GM12875 (cell line): Measurements from ENCODE around the gene SLC4A8.
A peak's percentile ranks its signal among the peaks of the same experiment; 100 is the strongest.

ENCODE experiments used
- H3K4me3 ChIP-seq: one replicate; pipeline ENCODE4 v1.5.1; 2011; ENCODE audit warnings: low read depth, low read length, control low read depth
- CTCF ChIP-seq: IDR thresholded peaks from 2 replicates; pipeline ENCODE4 v1.5.1; 2011; ENCODE audit warnings: low read depth, mild to moderate bottlenecking, control low read depth, inconsistent platforms, low read length, moderate library complexity, borderline replicate concordance; ENCODE audit not compliant: insufficient read depth

Gene SLC4A8

GRCh38 chr12:51382173-51382572 lies 42.5 kb upstream of the SLC4A8 start:
- no peak overlapping the region for H3K4me3 ChIP-seq
- TF ChIP-seq CTCF = no peak

- TF ChIP-seq CTCF = no peak
- no peak overlapping the region for H3K4me3 ChIP-seq
These were observed 41.2 kb upstream of the SLC4A8 start for GRCh38 chr12:51383269-51383905.

- TF ChIP-seq CTCF = no peak
- H3K4me3 ChIP-seq = no peak overlapping the region
These were observed 38.3 kb upstream of the SLC4A8 start for GRCh38 chr12:51386351-51386750.

GRCh38 chr12:51388069-51388799 lies 36.4 kb upstream of the SLC4A8 start:
- H3K4me3 ChIP-seq = no peak overlapping the region
- TF ChIP-seq CTCF = no peak

GRCh38 chr12:51388846-51389245 lies 35.8 kb upstream of the SLC4A8 start:
- TF ChIP-seq CTCF = no peak
- no peak overlapping the region for H3K4me3 ChIP-seq

- TF ChIP-seq CTCF = no peak
- peak overlapping the region; percentile 23 for H3K4me3 ChIP-seq
These were observed 35.2 kb upstream of the SLC4A8 start for GRCh38 chr12:51389302-51389999.
